SK-N-SH (cell line): Measurements from ENCODE around the gene MS4A10. TPM values are rescaled to one million over a fixed set of nuclear protein-coding genes. Genes with fewer than 3 reads are reported as not detected.

Source experiments
- CTCF ChIA-PET: fragments of 300-600, 350-600 bp; formaldehyde crosslinking; extraction: SDS; loops from one replicate; lab custom pipeline; 2021; lab: Yijun Ruan, JAX
- POLR2A ChIA-PET: fragments of 350-600 bp; sonication (Branson Sonifier 250); formaldehyde crosslinking; extraction: SDS; loops from one replicate; lab custom pipeline; 2020; ENCODE audit warnings: antibody characterized with exemption, inconsistent platforms; lab: Yijun Ruan, JAX
- DNase-seq: peaks from one replicate; pipeline ENCODE4 v3.0.0; 2012
- H2AFZ ChIP-seq: fragments of 200-600 bp; sonication (generic); 2 replicates; pipeline ENCODE4 v1.8.1; 2016; ENCODE audit warnings: antibody characterized with exemption, mild to moderate bottlenecking, low read depth
- H3F3A ChIP-seq: fragments of 200-600 bp; sonication (generic); replicated peaks from 2 replicates; pipeline ENCODE3; 2016; ENCODE audit warnings: antibody characterized with exemption, mild to moderate bottlenecking; ENCODE audit not compliant: insufficient read depth
- H3K27ac ChIP-seq, 2 experiments: fragments of 200-500 bp in 1 of 2; fragments of 200-600 bp in 1 of 2; sonication (Bioruptor generic) in 1 of 2; sonication (generic), shearing (Covaris generic) in 1 of 2; 2 replicates each; pipeline versions ENCODE4 v1.5.1 to v1.6.1; 2014 to 2016; ENCODE audit warnings: low read depth in 2 of 2, inconsistent platforms in 1 of 2, low read length in 1 of 2, mild to moderate bottlenecking in 1 of 2, mixed read lengths in 1 of 2
- H3K27me3 ChIP-seq: fragments of 200-600 bp; sonication (generic), shearing (Covaris generic); 2 replicates; pipeline ENCODE4 v1.6.1; 2016; ENCODE audit warnings: mixed run types; ENCODE audit not compliant: insufficient read depth
- H3K36me3 ChIP-seq, 2 experiments: fragments of 200-500 bp in 1 of 2; fragments of 200-600 bp in 1 of 2; sonication (Bioruptor generic) in 1 of 2; sonication (generic) in 1 of 2; replicated peaks in 1 of 2; 2 replicates each; pipeline versions ENCODE3 to v1.5.1; 2014 to 2016; ENCODE audit warnings: low read length in 1 of 2, mild to moderate bottlenecking in 1 of 2; ENCODE audit not compliant: insufficient read depth in 2 of 2, control insufficient read depth in 1 of 2
- H3K4me1 ChIP-seq, 2 experiments: fragments of 200-500 bp in 1 of 2; fragments of 200-600 bp in 1 of 2; sonication (Bioruptor generic) in 1 of 2; sonication (generic), shearing (Covaris generic) in 1 of 2; 2 replicates each; pipeline versions ENCODE4 v1.5.1 to v1.6.1; 2014 to 2016; ENCODE audit warnings: low read depth in 1 of 2, low read length in 1 of 2, mixed run types in 1 of 2; ENCODE audit not compliant: insufficient read depth in 2 of 2, control insufficient read depth in 1 of 2
- H3K4me2 ChIP-seq: fragments of 200-600 bp; sonication (generic), shearing (Covaris generic); 2 replicates; pipeline ENCODE4 v1.6.1; 2017; ENCODE audit warnings: mixed run types
- H3K4me3 ChIP-seq, 2 experiments: fragments of 200-500 bp in 1 of 2; fragments of 200-600 bp in 1 of 2; sonication (Bioruptor generic) in 1 of 2; sonication (generic), shearing (Covaris generic) in 1 of 2; 2 replicates each; pipeline versions ENCODE4 v1.5.1 to v1.8.1; 2014 to 2016; ENCODE audit warnings: low read depth in 2 of 2, inconsistent platforms in 1 of 2, low read length in 1 of 2, mild to moderate bottlenecking in 1 of 2, mixed read lengths in 1 of 2, moderate library complexity in 1 of 2
- H3K79me2 ChIP-seq: fragments of 200-600 bp; sonication (generic); 2 replicates; pipeline ENCODE4 v1.8.1; 2017; ENCODE audit warnings: mild to moderate bottlenecking; ENCODE audit not compliant: insufficient read depth
- H3K9ac ChIP-seq: fragments of 200-600 bp; sonication (generic); 2 replicates; pipeline ENCODE4 v1.6.1; 2017; ENCODE audit warnings: mixed run types
- H3K9me2 ChIP-seq: fragments of 200-600 bp; sonication (generic); 2 replicates; pipeline ENCODE4 v1.6.1; 2017; ENCODE audit warnings: mixed run types
- H3K9me3 ChIP-seq: fragments of 200-600 bp; sonication (generic); 2 replicates; pipeline ENCODE4 v1.6.1; 2017; ENCODE audit warnings: mixed run types, mild to moderate bottlenecking, moderate library complexity
- H4K20me1 ChIP-seq: fragments of 200-600 bp; sonication (generic); 2 replicates; pipeline ENCODE4 v1.6.1; 2017; ENCODE audit warnings: mild to moderate bottlenecking, mixed run types; ENCODE audit not compliant: insufficient read depth
- CHD2 ChIP-seq: fragments of 150-350 bp; IDR thresholded peaks from 2 replicates; pipeline ENCODE4 v1.6.1; 2018; ENCODE audit warnings: low read length; ENCODE audit not compliant: partially characterized antibody
- EP300 ChIP-seq, 2 experiments: IDR thresholded peaks; 2 replicates each; pipeline versions ENCODE4 v1.4.0 to v1.6.1; 2012; ENCODE audit warnings: borderline replicate concordance in 1 of 2, low read depth in 1 of 2, low read length in 1 of 2
- FOSL2 ChIP-seq: IDR thresholded peaks from 2 replicates; pipeline ENCODE4 v1.4.0; 2012; ENCODE audit warnings: low read depth, mild to moderate bottlenecking, moderate library complexity, borderline replicate concordance
- IRF3 ChIP-seq: fragments of 150-350 bp; IDR thresholded peaks from 2 replicates; pipeline ENCODE4 v1.6.1; 2016; ENCODE audit warnings: mild to moderate bottlenecking, low read depth, low read length
- NFIC ChIP-seq: IDR thresholded peaks from 2 replicates; pipeline ENCODE4 v1.4.0; 2012; ENCODE audit warnings: borderline replicate concordance
- RCOR1 ChIP-seq: fragments of 150-350 bp; IDR thresholded peaks from 2 replicates; pipeline ENCODE4 v1.6.1; 2017; ENCODE audit warnings: antibody characterized with exemption, low read length
- REST ChIP-seq: IDR thresholded peaks from 2 replicates; pipeline ENCODE4 v1.6.1; 2012; ENCODE audit warnings: mild to moderate bottlenecking, low read depth, low read length, moderate library complexity
- RFX5 ChIP-seq: IDR thresholded peaks from 2 replicates; pipeline ENCODE4 v1.6.1; 2012; ENCODE audit warnings: mild to moderate bottlenecking, improper control_type of control experiment, low read length
- SIN3A ChIP-seq: IDR thresholded peaks from 2 replicates; pipeline ENCODE4 v1.6.1; 2012; ENCODE audit warnings: low read depth, mild to moderate bottlenecking, low read length, moderate library complexity, borderline replicate concordance
- TAF1 ChIP-seq: IDR thresholded peaks from 2 replicates; pipeline ENCODE4 v1.6.1; 2012; ENCODE audit warnings: low read depth, mild to moderate bottlenecking, low read length, moderate library complexity, borderline replicate concordance
- USF1 ChIP-seq: IDR thresholded peaks from 2 replicates; pipeline ENCODE4 v1.4.0; 2012; ENCODE audit warnings: low read depth, borderline replicate concordance
- USF2 ChIP-seq: fragments of 150-350 bp; IDR thresholded peaks from 2 replicates; pipeline ENCODE4 v1.6.1; 2017; ENCODE audit warnings: antibody characterized with exemption, low read length, low read depth, borderline replicate concordance
- WGBS: methylation state at CpG from one replicate; pipeline ENCODE4 v1.1.6; 2017; ENCODE audit warnings: low lambda C conversion rate; 5-methylcytosine and 5-hydroxymethylcytosine counted together
- polyA plus RNA-seq, 3 experiments: library from polyadenylated mRNA; depleted of rRNA; stranded (reverse); fragments of >200 nt; gene quantifications; 2 replicates each; pipeline ENCODE4 v1.2.3, GENCODE V29; 2012

MS4A10 gene
- polyA plus RNA-seq, 1 of the 3 experiments (the other 2 are of a cell fraction): not detected

- TF ChIP-seq RCOR1 (peak; percentile 58), REST (no peak), IRF3 (no peak)
Measured at GRCh38 chr11:60831143-60831500, 46.0 kb downstream of the MS4A10 start (continued).

- no peaks in the 10 kb centered on the region for H3K79me2 ChIP-seq
- no peaks in the 10 kb centered on the region for H3K36me3 ChIP-seq
- no peaks in the 10 kb centered on the region for H3K9me3 ChIP-seq
- peaks cover 0 to 16% of the 10 kb centered on the region in 2 experiments; a peak in 2 of 4 replicates for H3K4me1 ChIP-seq
- H3K27ac ChIP-seq: no peak overlapping the region
- no peaks in the 10 kb centered on the region for H3K9me2 ChIP-seq
- no peak overlapping the region for H2AFZ ChIP-seq
- POLR2A ChIA-PET: interaction anchor here (1.1 to 2.6 kb wide), 2 partner anchors 56 to 68 kb away, joined by 3 to 9 read pairs; no protein-coding TSS in a partner anchor
- H3F3A ChIP-seq: no peaks in the 10 kb centered on the region
- H4K20me1 ChIP-seq: no peaks in the 10 kb centered on the region
- no peak overlapping the region for H3K4me2 ChIP-seq
- no peak overlapping the region for H3K4me3 ChIP-seq
- peak; percentile 51 for DNase-seq
- TF ChIP-seq NFIC (peak; percentile 17; the same call in 1 of the 2 replicates), RFX5 (no peak)
- 5% methylated on average over 7 of the region's 7 CpGs for WGBS
- CTCF ChIA-PET: interaction anchor here (0.6 to 23.7 kb wide), 54 partner anchors 9 to 463 kb away, joined by 3 to 550 read pairs (median 5); partner anchors contain the start of genes CCDC86, PRPF19, PTGDR2 and VWCE
- peaks cover 6% of the 10 kb centered on the region; the same call in 1 of the 2 replicates for H3K27me3 ChIP-seq
- no peak overlapping the region for H3K9ac ChIP-seq
Measured at GRCh38 chr11:60831501-60832079, 46.5 kb downstream of the MS4A10 start.

- Histone ChIP-seq H4K20me1 (no peaks in the 10 kb centered on the region), H3K9me2 (no peaks in the 10 kb centered on the region), H3K4me1 (peaks cover 0 to 16% of the 10 kb centered on the region in 2 experiments; a peak in 2 of 4 replicates), H3K9ac (no peak overlapping the region), H3K27ac (no peak overlapping the region), H2AFZ (no peak overlapping the region), H3K4me3 (no peak overlapping the region), H3K79me2 (no peaks in the 10 kb centered on the region), H3K36me3 (no peaks in the 10 kb centered on the region), H3K4me2 (no peak overlapping the region), H3K27me3 (no peaks in the 10 kb centered on the region; the same call in 1 of the 2 replicates), H3F3A (no peaks in the 10 kb centered on the region), H3K9me3 (no peaks in the 10 kb centered on the region)
- WGBS: 50% methylated on average over 7 of the region's 7 CpGs
- CTCF ChIA-PET: interaction anchor here (1.0 to 23.7 kb wide), 2 partner anchors 60 to 61 kb away, joined by 3 to 550 read pairs; partner anchors contain the start of gene PRPF19
- POLR2A ChIA-PET: no interaction called here
- DNase-seq: no peak
- TF ChIP-seq USF1 (no peak), TAF1 (no peak), SIN3A (no peak), EP300 (IDR thresholded peaks at IDR 0.05; ENCODE audit: borderline replicate concordance in 1 of 2, low read depth in 1 of 2, low read length in 1 of 2) (no peak), RCOR1 (no peak), FOSL2 (no peak), CHD2 (no peak), USF2 (no peak), NFIC (no peak)
Measured at GRCh38 chr11:60834742-60835533, 49.8 kb downstream of the MS4A10 start.
